ENCODE data around the gene TRIM2.
A peak's percentile ranks its signal among the peaks of the same experiment; 100 is the strongest.

The TRIM2 gene

GRCh38 chr4:153344131-153345011, 140.1 kb downstream of the TRIM2 start, which contains the start of gene MND1:
TSS of gene MND1 (plus strand) at chr4:153344688. CDS start at chr4:153344738, 50 bp downstream.
- Histone ChIP-seq H3K27me3 (ENCODE audit: insufficient read depth, poor library complexity, severe bottlenecking) (no peaks in the 10 kb centered on the region), H3K27ac (replicated peaks) (peak within 1 kb of the TSS; percentile 96), H3K4me3 (replicated peaks; ENCODE audit: insufficient read depth, low read length) (peak within 1 kb of the TSS; percentile 63)
- peak; percentile 72 to 92 for DNase-seq (ENCODE audit: low read depth in 1 of 2, low spot score in 1 of 2)
- 0 out of 2 replicates have a peak, but pooled peaks have one; percentile 12 for TF ChIP-seq GABPA (IDR thresholded peaks at IDR 0.05; ENCODE audit: low read depth)
- peak; percentile 83 for TF ChIP-seq POLR2AphosphoS5 (IDR thresholded peaks at IDR 0.05; ENCODE audit: low read depth)
- TF ChIP-seq SPI1 (IDR thresholded peaks at IDR 0.05; ENCODE audit: borderline replicate concordance, low read depth), result 0 out of 2 replicates have a peak, but pooled peaks have one; percentile 0
- peak; percentile 6 for TF ChIP-seq REST (IDR thresholded peaks at IDR 0.05; ENCODE audit: insufficient replicate concordance, low read depth)
- TF ChIP-seq CTCF (IDR thresholded peaks at IDR 0.05; ENCODE audit: insufficient read depth, low read length), result peak; percentile 51

- Histone ChIP-seq H3K27ac (replicated peaks) (peak overlapping the region; percentile 96), H3K4me3 (replicated peaks; ENCODE audit: insufficient read depth, low read length) (peak overlapping the region; percentile 63), H3K27me3 (ENCODE audit: insufficient read depth, poor library complexity, severe bottlenecking) (no peaks in the 10 kb centered on the region)
- peak; percentile 33; the same call in 1 of the 2 replicates for TF ChIP-seq POLR2AphosphoS5 (IDR thresholded peaks at IDR 0.05; ENCODE audit: low read depth)
- no peak for TF ChIP-seq CTCF (IDR thresholded peaks at IDR 0.05; ENCODE audit: insufficient read depth, low read length)
- peak; percentile 35 to 70 for DNase-seq (ENCODE audit: low read depth in 1 of 2, low spot score in 1 of 2)
Observed at GRCh38 chr4:153345012-153345981, 141.1 kb downstream of the TRIM2 start.

- TF ChIP-seq REST (IDR thresholded peaks at IDR 0.05; ENCODE audit: insufficient replicate concordance, low read depth) (no peak), SPI1 (IDR thresholded peaks at IDR 0.05; ENCODE audit: borderline replicate concordance, low read depth) (peak; percentile 56)
- Histone ChIP-seq H3K27ac (replicated peaks) (peak overlapping the region; percentile 96), H3K27me3 (ENCODE audit: insufficient read depth, poor library complexity, severe bottlenecking) (no peaks in the 10 kb centered on the region), H3K4me3 (replicated peaks; ENCODE audit: insufficient read depth, low read length) (peak overlapping the region; percentile 63)
- DNase-seq (ENCODE audit: low read depth in 1 of 2, low spot score in 1 of 2), result no peak
Observed at GRCh38 chr4:153346031-153346430, 141.8 kb downstream of the TRIM2 start.

GRCh38 chr4:153346563-153346962, 142.3 kb downstream of the TRIM2 start:
- H3K27ac ChIP-seq (replicated peaks), result no peak overlapping the region
- H3K4me3 ChIP-seq (replicated peaks; ENCODE audit: insufficient read depth, low read length), result no peak overlapping the region
- no peak for DNase-seq (ENCODE audit: low read depth in 1 of 2, low spot score in 1 of 2)
- no peak for TF ChIP-seq POLR2AphosphoS5 (IDR thresholded peaks at IDR 0.05; ENCODE audit: low read depth)
- TF ChIP-seq REST (IDR thresholded peaks at IDR 0.05; ENCODE audit: insufficient replicate concordance, low read depth), result no peak
- H3K27me3 ChIP-seq (ENCODE audit: insufficient read depth, poor library complexity, severe bottlenecking), result no peaks in the 10 kb centered on the region

Measured in HL-60 (cell line).